LNCaP clone FGC (cell line): Measurements from ENCODE around the gene CACNG7.
"Not testable (repeated sequence)": the region's sequence is repeated elsewhere in the genome, so short reads cannot be mapped to it uniquely, and the experiment has no call there.

Source experiments
- DNase-seq: peaks from one replicate; pipeline ENCODE4 v3.0.0-alpha.2; 2011; ENCODE audit warnings: low read depth
- H3K4me3 ChIP-seq: 2 replicates; pipeline ENCODE4 v1.5.1; 2011; ENCODE audit warnings: mild to moderate bottlenecking, low read depth, low read length, control low read depth
- TF ChIP-seq, protein P1 (sequence below): IDR thresholded peaks from 2 replicates; pipeline ENCODE4 v1.5.1; 2012; ENCODE audit warnings: mild to moderate bottlenecking; ENCODE audit not compliant: control insufficient read depth, insufficient read depth; ENCODE audit errors: extremely low read depth

The CACNG7 gene

DNA sequence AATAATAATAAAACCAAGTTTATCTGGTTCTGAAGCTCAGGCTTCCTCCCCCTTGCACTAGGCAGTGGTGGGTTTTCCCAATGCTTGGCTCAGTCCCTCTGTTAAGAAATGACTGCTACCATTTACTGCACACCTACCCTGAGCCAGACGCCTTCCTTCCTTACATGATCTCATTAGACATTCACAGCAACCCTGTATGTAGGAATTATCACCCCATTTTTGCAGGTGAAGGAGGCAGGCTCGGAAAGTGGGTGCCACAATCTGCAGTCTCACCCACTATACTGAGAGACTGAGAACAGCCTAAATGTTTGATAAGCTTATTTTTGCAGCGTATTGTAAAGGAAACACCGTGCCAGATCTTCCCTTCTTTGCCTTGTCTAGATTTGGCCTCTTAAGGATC is 35.3 kb downstream of the CACNG7 start:
- TF ChIP-seq, protein P1, sequence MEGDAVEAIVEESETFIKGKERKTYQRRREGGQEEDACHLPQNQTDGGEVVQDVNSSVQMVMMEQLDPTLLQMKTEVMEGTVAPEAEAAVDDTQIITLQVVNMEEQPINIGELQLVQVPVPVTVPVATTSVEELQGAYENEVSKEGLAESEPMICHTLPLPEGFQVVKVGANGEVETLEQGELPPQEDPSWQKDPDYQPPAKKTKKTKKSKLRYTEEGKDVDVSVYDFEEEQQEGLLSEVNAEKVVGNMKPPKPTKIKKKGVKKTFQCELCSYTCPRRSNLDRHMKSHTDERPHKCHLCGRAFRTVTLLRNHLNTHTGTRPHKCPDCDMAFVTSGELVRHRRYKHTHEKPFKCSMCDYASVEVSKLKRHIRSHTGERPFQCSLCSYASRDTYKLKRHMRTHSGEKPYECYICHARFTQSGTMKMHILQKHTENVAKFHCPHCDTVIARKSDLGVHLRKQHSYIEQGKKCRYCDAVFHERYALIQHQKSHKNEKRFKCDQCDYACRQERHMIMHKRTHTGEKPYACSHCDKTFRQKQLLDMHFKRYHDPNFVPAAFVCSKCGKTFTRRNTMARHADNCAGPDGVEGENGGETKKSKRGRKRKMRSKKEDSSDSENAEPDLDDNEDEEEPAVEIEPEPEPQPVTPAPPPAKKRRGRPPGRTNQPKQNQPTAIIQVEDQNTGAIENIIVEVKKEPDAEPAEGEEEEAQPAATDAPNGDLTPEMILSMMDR = no peak
- no peak for DNase-seq
- H3K4me3 ChIP-seq = no peak overlapping the region

DNA sequence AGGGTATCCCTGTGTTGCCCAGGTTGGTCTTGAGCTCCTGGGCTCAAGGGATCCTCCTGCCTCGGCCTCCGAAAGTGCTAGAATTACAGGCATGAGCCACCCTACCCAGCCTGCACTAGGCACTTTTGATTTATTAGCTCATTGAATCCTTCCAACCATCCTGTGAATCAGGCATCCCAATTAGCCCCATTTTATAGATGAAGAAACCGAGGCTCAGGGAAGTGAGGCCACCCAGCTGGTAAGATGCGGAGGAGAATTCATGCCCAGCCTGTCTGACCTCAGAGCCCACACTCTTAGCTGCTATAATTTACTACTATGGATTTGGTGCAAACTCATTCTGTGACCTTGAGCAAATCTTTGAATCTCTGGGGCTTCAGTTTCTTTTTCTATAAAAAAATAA is 35.9 kb downstream of the CACNG7 start:
- TF ChIP-seq, protein P1 = no peak
- H3K4me3 ChIP-seq = no peak overlapping the region
- DNase-seq = no peak

DNA sequence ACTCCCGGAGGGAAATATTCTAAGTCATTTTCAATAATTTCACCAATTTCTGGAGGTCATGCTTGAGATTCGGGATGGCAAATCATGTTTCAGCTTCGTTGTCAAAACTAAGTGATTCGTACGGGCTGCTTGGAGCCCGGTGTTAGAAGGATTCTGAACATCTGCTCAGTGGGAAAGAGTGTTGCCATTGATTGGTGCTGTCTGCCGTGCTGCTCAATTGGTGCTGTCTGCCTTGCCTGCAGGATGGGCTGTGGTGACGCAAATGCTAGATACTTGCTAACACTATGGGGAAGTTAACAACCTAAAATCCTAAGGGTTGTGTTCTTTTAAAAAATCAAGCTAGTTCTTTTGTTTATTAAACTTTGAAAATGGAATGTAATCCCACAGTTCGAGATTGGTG is 36.4 kb downstream of the CACNG7 start:
- no peak for DNase-seq
- TF ChIP-seq, protein P1 = no peak
- H3K4me3 ChIP-seq = no peak overlapping the region

DNA sequence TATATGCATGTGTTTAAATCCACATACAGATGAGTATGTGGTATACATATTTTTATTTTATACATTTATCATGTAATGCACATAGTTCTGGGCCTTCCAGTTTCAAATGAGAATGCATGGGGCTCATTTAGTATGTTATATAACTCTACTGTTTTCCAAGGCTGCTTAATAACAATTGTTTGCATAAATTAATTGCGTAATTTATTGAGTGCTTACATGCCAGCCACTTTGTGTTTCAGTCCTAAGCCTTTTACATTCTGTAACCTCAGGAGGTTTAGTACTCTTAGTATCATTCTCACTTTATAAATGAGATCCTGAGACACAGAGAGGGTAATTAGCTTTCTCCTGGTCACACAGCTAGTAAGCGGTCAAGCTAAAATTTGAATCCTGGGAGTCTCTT is 36.9 kb downstream of the CACNG7 start:
- TF ChIP-seq, protein P1 = no peak
- DNase-seq = no peak
- no peak overlapping the region for H3K4me3 ChIP-seq

DNA sequence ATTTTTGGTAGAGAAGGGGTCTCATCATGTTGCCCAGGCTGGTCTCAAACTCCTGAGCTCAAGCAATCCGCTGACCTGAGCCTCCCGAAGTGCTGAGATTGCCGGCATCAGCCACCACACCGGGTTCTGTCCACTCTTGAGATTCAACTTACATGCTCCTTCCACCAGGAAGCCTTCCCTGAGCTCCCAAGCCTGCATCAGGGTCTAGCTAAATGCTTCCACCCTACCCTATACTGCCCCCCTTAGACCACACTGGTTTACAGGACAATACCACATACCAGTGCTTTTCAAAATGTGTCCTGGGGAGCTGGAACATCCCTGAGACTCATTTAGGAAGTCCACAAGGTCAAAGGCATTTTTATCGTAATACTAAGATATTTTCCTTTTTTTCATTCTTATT is 38.5 kb downstream of the CACNG7 start:
- no peak for DNase-seq
- TF ChIP-seq, protein P1 = no peak
- no peak overlapping the region for H3K4me3 ChIP-seq

DNA sequence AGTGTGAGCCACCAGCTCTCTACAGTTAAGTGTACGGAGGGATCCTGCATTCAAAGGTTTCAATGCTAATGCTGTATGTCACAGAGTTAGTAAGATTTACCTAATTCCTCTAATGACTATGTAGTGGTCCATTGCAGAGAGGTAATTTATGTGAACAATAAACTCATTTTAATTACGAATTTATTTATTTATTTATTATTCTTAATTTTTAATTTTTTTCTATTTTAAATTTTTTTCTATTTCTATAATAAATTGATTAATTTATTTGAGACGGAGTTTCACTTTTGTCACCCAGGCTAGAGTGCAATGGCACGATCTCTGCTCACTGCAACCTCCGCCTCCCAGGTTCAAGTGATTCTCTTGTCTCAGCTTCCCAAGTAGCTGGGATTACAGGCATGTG is 39.5 kb downstream of the CACNG7 start:
- not testable (repeated sequence) for H3K4me3 ChIP-seq, DNase-seq

DNA sequence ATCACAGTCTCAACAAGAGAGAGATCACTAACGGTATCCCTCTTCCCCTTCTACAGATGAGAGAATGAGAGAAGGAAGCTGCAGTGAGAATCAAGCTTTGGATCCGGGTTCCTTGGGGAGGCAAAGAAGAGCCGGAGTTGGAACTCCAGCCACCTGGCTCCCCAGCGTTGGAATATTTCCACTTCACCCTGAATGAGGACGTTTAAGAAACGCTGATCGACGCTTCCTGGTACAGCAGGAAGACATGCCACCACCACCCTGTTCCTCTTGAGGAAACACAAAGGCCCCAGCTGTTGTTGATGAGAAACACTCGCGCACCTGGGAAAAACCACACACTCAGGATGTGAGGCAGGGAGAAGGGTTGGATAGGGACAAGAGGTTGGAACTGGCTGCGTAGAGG is 42.4 kb downstream of the CACNG7 start:
- no peak for DNase-seq
- TF ChIP-seq, protein P1 = no peak
- H3K4me3 ChIP-seq = no peak overlapping the region

DNA sequence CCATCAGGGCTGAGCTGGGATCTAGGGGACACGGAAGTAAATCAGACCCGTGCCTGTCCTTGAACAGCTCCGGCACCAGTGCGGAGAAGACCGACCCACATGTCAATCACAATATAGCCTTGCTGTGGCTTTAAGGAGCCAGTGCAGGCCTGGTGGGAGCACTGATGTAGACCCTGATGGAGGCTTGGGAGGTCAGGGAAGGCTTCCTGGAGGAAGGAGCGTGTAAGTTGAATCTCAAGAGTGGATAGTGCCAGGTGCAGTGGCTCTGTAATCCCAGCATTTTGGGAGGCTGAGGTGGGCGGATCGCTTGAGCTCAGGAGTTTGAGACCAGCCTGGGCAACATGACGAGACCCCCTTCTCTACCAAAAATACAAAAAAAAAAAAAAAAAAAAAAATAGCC is 42.9 kb downstream of the CACNG7 start:
- TF ChIP-seq, protein P1 = no peak
- DNase-seq = no peak
- no peak overlapping the region for H3K4me3 ChIP-seq
